Measurements from ENCODE around the gene PALM.

Gene PALM

GRCh38 chr19:750640-751423 is 42.1 kb downstream of the PALM start, which contains the start of gene MISP:
Gene MISP (plus strand): TSS chr19:751112. CDS start chr19:756947, 5,835 bp downstream.
- Histone ChIP-seq H3K9ac (ENCODE audit: low read depth, low read length) (no peak within 1 kb of the TSS), H3K27me3 (ENCODE audit: insufficient read depth, low read length) (no peaks in the 10 kb centered on the region), H3K9me3 (ENCODE audit: insufficient read depth, low read depth, low read length) (0 out of 2 replicates have a peak, but pooled peaks cover 4% of the 10 kb centered on the region), H3K4me1 (ENCODE audit: insufficient read depth, low read length) (no peaks in the 10 kb centered on the region), H3K36me3 (ENCODE audit: insufficient read depth, low read length) (no peaks in the 10 kb centered on the region), H3K4me3 (ENCODE audit: low read length) (no peak within 1 kb of the TSS), H3K27ac (ENCODE audit: low read depth, low read length) (no peak within 1 kb of the TSS)
- 88% methylated on average over 31 of the region's 31 CpGs for WGBS

- Histone ChIP-seq H3K27ac (ENCODE audit: low read depth, low read length) (no peak overlapping the region), H3K27me3 (ENCODE audit: insufficient read depth, low read length) (no peaks in the 10 kb centered on the region), H3K36me3 (ENCODE audit: insufficient read depth, low read length) (no peaks in the 10 kb centered on the region), H3K9me3 (ENCODE audit: insufficient read depth, low read depth, low read length) (0 out of 2 replicates have a peak, but pooled peaks cover 4% of the 10 kb centered on the region), H3K4me1 (ENCODE audit: insufficient read depth, low read length) (no peaks in the 10 kb centered on the region), H3K9ac (ENCODE audit: low read depth, low read length) (no peak overlapping the region), H3K4me3 (ENCODE audit: low read length) (no peak overlapping the region)
- 75% methylated on average over 30 of the region's 30 CpGs for WGBS
Measured at GRCh38 chr19:751501-752341, 43.0 kb downstream of the PALM start.

GRCh38 chr19:752652-753517 is 44.1 kb downstream of the PALM start:
- Histone ChIP-seq H3K27me3 (ENCODE audit: insufficient read depth, low read length) (no peaks in the 10 kb centered on the region), H3K9me3 (ENCODE audit: insufficient read depth, low read depth, low read length) (no peaks in the 10 kb centered on the region), H3K4me1 (ENCODE audit: insufficient read depth, low read length) (no peaks in the 10 kb centered on the region), H3K36me3 (ENCODE audit: insufficient read depth, low read length) (no peaks in the 10 kb centered on the region), H3K9ac (ENCODE audit: low read depth, low read length) (no peak overlapping the region), H3K4me3 (ENCODE audit: low read length) (no peak overlapping the region), H3K27ac (ENCODE audit: low read depth, low read length) (no peak overlapping the region)
- WGBS, result 85% methylated on average over 38 of the region's 39 CpGs

GRCh38 chr19:754530-754929 is 45.8 kb downstream of the PALM start:
- Histone ChIP-seq H3K36me3 (ENCODE audit: insufficient read depth, low read length) (no peaks in the 10 kb centered on the region), H3K27ac (ENCODE audit: low read depth, low read length) (no peak overlapping the region), H3K9me3 (ENCODE audit: insufficient read depth, low read depth, low read length) (no peaks in the 10 kb centered on the region), H3K9ac (ENCODE audit: low read depth, low read length) (no peak overlapping the region), H3K4me3 (ENCODE audit: low read length) (no peak overlapping the region), H3K4me1 (ENCODE audit: insufficient read depth, low read length) (no peaks in the 10 kb centered on the region), H3K27me3 (ENCODE audit: insufficient read depth, low read length) (no peaks in the 10 kb centered on the region)
- WGBS, result 91% methylated on average over 9 of the region's 9 CpGs

GRCh38 chr19:755063-755462 is 46.3 kb downstream of the PALM start:
- Histone ChIP-seq H3K27ac (ENCODE audit: low read depth, low read length) (no peak overlapping the region), H3K9ac (ENCODE audit: low read depth, low read length) (no peak overlapping the region), H3K27me3 (ENCODE audit: insufficient read depth, low read length) (no peaks in the 10 kb centered on the region), H3K4me3 (ENCODE audit: low read length) (no peak overlapping the region), H3K36me3 (ENCODE audit: insufficient read depth, low read length) (no peaks in the 10 kb centered on the region), H3K9me3 (ENCODE audit: insufficient read depth, low read depth, low read length) (no peaks in the 10 kb centered on the region), H3K4me1 (ENCODE audit: insufficient read depth, low read length) (no peaks in the 10 kb centered on the region)
- WGBS, result 94% methylated on average over 15 of the region's 15 CpGs

GRCh38 chr19:756236-756635 is 47.5 kb downstream of the PALM start:
- H3K27ac ChIP-seq (ENCODE audit: low read depth, low read length), result no peak overlapping the region
- no peaks in the 10 kb centered on the region for H3K27me3 ChIP-seq (ENCODE audit: insufficient read depth, low read length)
- H3K36me3 ChIP-seq (ENCODE audit: insufficient read depth, low read length), result no peaks in the 10 kb centered on the region
- no peaks in the 10 kb centered on the region for H3K9me3 ChIP-seq (ENCODE audit: insufficient read depth, low read depth, low read length)
- no peak overlapping the region for H3K9ac ChIP-seq (ENCODE audit: low read depth, low read length)
- no peak overlapping the region for H3K4me3 ChIP-seq (ENCODE audit: low read length)
- no peaks in the 10 kb centered on the region for H3K4me1 ChIP-seq (ENCODE audit: insufficient read depth, low read length)

- no peak overlapping the region for H3K27ac ChIP-seq (ENCODE audit: low read depth, low read length)
- H3K9me3 ChIP-seq (ENCODE audit: insufficient read depth, low read depth, low read length), result no peaks in the 10 kb centered on the region
- no peaks in the 10 kb centered on the region for H3K27me3 ChIP-seq (ENCODE audit: insufficient read depth, low read length)
- no peaks in the 10 kb centered on the region for H3K36me3 ChIP-seq (ENCODE audit: insufficient read depth, low read length)
- 94% methylated on average over 36 of the region's 36 CpGs for WGBS
- no peaks in the 10 kb centered on the region for H3K4me1 ChIP-seq (ENCODE audit: insufficient read depth, low read length)
- no peak overlapping the region for H3K4me3 ChIP-seq (ENCODE audit: low read length)
- no peak overlapping the region for H3K9ac ChIP-seq (ENCODE audit: low read depth, low read length)
Measured at GRCh38 chr19:756821-757688, 48.3 kb downstream of the PALM start.

GRCh38 chr19:757811-758668 is 49.3 kb downstream of the PALM start:
- H3K9ac ChIP-seq (ENCODE audit: low read depth, low read length), result no peak overlapping the region
- no peak overlapping the region for H3K4me3 ChIP-seq (ENCODE audit: low read length)
- H3K27me3 ChIP-seq (ENCODE audit: insufficient read depth, low read length), result no peaks in the 10 kb centered on the region
- H3K4me1 ChIP-seq (ENCODE audit: insufficient read depth, low read length), result no peaks in the 10 kb centered on the region
- H3K9me3 ChIP-seq (ENCODE audit: insufficient read depth, low read depth, low read length), result no peaks in the 10 kb centered on the region
- H3K27ac ChIP-seq (ENCODE audit: low read depth, low read length), result no peak overlapping the region
- 93% methylated on average over 50 of the region's 50 CpGs for WGBS
- no peaks in the 10 kb centered on the region for H3K36me3 ChIP-seq (ENCODE audit: insufficient read depth, low read length)

GRCh38 chr19:763181-763580 is 54.4 kb downstream of the PALM start:
- 93% methylated on average over 10 of the region's 10 CpGs for WGBS
- no peaks in the 10 kb centered on the region for H3K27me3 ChIP-seq (ENCODE audit: insufficient read depth, low read length)
- H3K27ac ChIP-seq (ENCODE audit: low read depth, low read length), result no peak overlapping the region
- H3K36me3 ChIP-seq (ENCODE audit: insufficient read depth, low read length), result no peaks in the 10 kb centered on the region
- no peak overlapping the region for H3K4me3 ChIP-seq (ENCODE audit: low read length)
- H3K4me1 ChIP-seq (ENCODE audit: insufficient read depth, low read length), result no peaks in the 10 kb centered on the region
- no peak overlapping the region for H3K9ac ChIP-seq (ENCODE audit: low read depth, low read length)
- H3K9me3 ChIP-seq (ENCODE audit: insufficient read depth, low read depth, low read length), result no peaks in the 10 kb centered on the region
